ENCODE measurements around the gene ZNF691.

DNA sequence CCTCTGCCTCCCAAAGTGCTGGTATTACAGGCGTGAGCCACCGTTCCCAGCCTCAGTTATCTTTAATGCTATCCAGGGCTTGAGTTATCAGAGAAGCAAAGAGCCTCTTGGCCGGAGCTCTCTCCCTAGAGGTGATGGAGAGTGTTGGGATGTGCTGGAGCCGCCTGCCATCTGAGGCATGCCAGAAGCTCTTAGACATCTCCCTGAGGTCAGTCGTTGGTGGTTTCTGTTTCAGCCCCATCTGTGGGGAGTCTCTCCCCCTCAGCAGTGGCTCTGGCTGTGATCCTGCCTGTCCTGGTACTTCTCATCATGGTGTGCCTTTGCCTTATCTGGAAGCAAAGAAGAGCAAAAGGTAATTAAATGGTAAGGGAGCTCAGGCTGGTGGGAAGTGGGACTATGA, 11.6 kb upstream of the ZNF691 start:
- TF ChIP-seq, protein P1, sequence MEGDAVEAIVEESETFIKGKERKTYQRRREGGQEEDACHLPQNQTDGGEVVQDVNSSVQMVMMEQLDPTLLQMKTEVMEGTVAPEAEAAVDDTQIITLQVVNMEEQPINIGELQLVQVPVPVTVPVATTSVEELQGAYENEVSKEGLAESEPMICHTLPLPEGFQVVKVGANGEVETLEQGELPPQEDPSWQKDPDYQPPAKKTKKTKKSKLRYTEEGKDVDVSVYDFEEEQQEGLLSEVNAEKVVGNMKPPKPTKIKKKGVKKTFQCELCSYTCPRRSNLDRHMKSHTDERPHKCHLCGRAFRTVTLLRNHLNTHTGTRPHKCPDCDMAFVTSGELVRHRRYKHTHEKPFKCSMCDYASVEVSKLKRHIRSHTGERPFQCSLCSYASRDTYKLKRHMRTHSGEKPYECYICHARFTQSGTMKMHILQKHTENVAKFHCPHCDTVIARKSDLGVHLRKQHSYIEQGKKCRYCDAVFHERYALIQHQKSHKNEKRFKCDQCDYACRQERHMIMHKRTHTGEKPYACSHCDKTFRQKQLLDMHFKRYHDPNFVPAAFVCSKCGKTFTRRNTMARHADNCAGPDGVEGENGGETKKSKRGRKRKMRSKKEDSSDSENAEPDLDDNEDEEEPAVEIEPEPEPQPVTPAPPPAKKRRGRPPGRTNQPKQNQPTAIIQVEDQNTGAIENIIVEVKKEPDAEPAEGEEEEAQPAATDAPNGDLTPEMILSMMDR (conservative IDR thresholded peaks at IDR 0.05; ENCODE audit: low read length): no peak
- TF ChIP-seq EZH2phosphoT487 (IDR thresholded peaks at IDR 0.05; ENCODE audit: borderline replicate concordance): no peak
